HTERT RPE-1 (cell line): ENCODE data around the gene RRP8.

Source experiments
- in situ Hi-C: fragments of 300-500 bp; cut with MboI; formaldehyde crosslinking; loops from 4 replicates; pipeline ENCODE4 v1.14.3; 2020; ENCODE audit warnings: low sequenced_read_pairs

Gene RRP8

DNA sequence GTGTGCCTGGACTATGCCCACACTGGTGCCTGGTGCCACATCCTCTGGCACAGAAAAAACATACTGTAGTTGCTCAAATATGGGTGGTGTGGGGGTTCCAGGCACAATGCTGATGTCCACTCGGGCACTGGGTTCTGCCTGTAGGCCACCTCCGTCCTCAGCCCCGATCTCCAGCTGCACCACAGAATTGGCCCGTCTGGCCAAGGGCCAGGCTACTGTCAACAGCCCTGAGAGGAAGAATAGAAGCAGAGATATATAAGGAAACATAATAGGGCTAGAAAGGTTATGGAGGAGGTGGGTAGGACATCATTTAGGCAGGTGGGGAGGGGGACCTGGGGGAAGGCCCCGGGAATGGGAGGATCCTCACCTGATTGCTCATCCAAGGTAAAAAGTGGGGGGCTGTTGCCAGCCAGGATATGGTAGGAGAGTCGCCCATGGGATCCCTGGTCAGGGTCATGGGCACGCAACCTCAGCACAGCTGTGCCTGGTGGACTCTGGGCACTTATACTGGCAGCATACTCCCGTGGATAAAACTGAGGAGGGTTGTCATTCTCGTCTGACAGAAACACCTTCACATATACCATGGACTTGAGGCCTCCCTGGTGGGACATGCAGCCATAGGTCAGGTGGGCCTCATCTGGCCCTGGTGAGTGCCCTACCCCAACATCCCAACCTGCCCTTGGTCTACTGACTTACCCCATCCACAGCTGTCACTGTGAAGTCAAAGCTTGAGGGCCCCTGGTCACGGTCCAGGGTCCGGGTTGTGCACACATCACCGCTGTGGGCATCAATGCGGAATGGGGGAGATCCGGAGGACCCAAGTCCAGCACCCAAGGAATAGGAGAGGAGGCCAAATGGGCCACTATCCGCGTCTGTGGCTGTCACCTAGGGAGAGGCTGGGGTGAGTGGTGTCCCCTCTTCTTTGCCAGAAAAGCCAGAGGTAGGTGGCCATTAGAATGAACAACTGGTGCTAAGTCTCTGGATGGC lies 30.3 kb upstream of the RRP8 start:
- in situ Hi-C loops = no loop called here

DNA sequence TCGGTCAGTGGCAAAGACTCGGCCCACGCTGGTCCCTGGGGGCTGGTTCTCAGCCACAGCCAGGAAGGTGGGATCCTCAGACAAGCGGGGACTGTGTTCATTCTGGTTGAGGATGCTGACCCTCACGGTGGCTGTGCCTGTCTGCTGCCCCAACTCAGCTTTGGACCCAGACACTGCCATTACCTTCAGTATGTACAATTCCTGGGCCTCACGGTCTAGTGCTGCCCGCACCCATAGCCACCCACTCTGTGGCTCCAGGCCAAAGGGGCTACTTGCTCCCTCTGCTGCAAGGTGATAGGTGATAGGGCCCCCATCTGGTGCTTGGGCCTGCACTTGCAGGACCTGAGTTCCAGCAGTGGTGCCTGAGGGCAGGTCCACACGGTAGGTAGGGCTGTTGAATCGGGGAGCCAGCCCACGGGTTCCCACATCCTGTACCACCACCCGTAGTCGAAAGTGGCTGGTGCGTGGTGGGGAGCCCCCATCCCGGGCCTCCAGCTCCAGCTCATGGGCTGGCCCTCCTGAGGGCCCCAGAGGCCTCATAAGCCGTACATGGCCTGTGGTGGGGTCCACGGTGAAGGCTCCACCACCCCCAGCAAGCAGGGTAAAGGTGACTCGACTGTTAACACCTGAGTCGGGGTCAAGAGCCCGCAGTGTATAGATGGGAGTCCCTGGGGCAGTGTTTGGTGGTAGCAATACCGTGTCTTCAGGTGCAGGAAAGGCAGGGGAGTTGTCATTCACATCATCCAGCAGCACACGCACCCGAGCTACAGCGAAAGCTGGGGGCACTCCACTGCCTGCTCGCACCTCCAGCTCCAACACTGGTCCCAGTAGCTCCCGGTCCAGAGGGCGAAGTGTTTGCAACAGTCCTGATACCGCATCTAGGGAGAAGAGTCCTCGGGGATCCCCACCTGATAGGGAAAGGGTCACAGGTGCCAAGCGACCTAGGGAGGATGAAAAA lies 29.0 kb upstream of the RRP8 start:
- in situ Hi-C loops = no loop called here

DNA sequence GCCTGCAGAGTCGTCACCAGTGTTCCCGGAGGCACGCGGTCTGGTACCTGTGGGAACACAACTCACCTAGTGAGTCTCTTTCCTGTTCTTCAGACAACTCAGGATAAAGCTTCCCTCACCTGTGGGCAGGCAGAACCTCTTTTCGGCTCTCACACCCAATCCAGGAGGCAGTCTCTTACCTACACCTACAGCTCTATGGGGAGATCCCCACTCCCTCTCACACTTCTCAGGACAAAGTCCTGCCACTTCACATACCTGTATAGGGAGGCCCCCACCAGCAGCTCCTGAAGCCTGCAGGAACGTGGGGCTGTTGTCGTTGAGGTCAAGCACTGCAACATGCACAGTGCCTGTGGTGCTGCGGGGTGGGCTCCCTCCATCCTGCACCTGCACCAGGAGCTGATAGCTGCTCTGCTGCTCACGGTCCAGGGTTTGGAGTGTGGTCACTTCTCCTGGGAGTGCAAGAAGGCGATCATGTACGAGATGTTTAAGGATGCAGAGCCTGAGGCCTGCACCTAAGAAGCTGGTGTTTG lies 28.0 kb upstream of the RRP8 start:
- in situ Hi-C loops = no loop called here

DNA sequence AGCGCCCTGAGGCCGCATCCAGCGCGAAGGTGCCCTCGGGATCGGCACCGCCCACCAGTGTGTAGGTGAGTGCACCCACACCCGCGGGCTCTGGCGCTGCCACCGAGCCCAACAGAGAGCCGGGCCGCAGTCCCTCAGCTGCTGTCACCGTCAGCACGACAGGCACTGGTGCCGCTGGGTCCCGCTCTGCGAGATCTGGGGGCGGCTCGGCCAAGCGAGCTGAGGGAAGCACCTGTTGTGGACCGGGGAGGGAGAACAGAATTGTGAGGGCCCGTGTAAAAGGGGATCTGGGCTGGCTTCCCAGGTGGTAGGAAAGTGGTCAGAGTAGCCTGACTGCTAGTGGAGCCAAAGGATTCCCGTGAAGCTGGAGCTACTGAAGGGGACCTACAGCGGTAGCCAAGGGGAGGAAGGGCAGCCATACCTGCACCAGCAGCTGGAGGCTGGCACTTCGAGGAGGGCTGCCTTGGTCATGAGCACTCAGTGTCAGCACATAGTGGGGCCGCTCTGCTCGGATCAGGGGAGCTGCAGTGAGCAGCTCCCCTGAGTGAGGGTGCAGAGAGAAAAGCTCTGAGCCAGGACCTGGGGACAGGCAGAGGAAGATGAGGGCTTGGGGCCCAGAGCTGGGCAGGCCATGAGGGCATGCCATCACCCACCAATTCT lies 27.3 kb upstream of the RRP8 start:
- in situ Hi-C loops = no loop called here

DNA sequence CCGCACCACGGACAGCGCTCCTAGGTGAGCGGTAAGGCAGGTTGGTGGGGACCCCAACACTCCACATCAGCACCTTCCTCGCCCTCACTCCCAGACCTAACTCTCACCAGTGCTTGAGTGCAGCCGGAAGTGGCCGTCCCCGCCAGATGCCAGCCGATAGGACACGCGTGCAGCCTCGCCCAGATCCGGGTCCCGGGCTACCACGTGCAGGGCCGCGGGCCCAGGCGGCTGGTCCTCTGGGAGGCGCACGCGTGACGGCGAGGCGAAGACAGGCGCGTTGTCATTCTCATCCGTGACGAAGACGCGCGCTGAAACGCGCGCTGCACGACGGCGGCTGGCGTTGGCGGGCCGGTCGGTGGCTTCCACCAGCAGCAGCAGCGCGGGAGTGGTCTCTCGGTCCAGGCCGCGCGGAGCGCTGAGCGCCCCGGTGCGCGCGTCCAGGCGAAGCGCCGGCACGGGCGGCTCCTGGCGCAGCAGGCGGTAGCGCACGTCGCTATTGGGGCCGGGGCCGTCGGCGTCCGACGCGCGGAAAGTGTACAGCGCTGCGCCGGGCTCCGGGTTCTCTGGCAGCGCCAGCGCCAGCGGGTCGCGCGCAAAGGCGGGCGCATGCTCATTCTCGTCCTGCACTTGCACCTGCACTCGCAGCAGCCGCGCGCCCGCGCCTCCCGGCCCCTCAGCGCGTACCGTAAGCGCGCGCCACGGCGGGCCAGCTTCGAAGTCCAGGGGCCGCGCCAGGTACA lies 26.6 kb upstream of the RRP8 start:
- in situ Hi-C loops = no loop called here

DNA sequence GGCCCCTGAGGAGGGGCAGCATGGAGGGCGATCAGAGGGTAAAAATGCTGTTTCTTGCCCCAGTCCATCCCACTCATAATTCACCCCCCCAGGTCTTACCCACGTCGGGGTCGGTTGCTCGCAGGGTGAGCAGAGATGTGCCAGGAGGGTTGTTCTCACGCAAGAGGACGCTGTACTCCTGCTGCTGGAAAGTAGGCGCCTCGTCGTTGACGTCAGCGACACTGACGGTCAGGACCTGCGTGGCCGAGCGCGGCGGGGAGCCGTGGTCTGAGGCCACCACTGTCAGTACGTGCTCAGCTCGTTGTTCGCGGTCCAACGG lies 26.1 kb upstream of the RRP8 start:
- in situ Hi-C loops = no loop called here

DNA sequence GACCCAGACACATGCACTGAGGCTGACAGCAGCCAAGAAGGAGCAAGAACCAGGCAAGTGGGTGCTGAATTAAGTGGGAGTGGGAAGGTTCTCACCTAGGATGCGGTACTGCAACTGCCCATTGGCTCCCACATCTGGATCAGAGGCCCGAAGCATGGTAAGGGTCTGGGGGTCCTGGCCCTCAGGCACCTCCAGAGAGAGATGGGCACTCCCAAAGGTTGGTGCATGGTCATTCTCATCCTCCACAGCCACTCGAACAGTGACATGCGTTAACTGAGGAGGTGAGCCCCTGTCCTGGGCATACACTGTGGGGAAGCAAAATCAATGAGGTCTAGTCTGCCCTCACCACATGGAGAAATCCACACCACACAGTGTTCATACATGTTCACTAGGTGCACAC lies 25.1 kb upstream of the RRP8 start:
- in situ Hi-C loops = no loop called here

DNA sequence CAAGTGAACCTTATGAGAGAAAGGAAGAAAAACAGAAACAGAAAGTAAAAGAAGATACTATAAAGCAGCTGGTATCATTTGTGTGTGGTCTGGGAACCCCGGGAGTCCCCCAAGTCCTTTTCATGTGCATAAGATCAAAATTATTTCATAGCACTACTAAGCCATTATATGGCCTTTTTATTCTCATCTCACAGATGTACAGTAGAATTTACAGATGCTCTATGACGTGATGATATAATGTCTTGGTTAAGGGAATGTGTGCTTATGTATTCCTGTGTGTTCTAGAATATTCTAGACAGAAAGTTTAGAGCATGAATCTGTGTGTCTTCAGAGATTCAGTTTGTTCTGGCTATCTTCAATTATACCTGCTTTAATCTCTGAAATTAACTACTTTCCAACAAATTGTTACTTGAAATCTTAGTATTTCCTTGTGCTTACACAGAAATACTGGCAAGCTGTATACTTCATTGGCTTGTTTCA lies 24.4 kb upstream of the RRP8 start:
- in situ Hi-C loops = no loop called here

DNA sequence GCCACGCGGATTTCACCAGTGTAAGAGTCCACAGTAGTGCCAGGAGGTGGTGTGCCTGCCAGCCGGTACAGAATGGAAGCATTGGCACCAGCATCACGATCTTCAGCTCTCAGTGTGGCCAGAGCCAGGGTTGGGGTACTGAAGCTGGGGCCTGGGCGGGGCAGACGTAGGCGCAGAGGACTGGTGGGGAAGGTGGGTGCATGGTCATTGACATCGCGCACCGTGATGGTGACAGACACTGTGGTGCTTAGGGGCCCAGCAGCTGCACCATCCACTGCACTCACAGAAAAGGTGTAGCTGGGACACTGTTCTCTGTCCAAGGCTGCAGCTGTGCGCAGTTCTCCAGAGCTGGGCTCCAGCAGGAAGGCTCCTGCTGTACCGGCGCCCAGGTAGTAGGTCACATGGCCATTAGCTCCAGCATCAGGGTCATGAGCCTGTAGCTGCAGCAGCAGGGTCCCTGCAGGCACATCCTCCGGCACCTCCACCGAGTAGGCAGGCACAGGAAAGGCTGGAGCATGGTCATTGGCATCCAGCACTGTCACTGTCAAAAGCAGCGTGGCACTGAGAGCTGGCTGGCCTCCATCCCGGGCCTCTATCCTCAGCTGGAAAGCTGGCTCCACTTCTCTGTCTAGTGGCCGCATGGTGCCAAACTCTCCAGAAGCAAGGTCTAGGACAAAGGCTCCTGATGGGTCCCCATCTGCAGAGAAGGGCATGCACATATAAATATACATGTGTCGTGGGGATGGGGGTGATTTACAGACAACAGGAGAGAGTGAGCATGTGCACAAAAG lies 23.8 kb upstream of the RRP8 start:
- in situ Hi-C loops = no loop called here

DNA sequence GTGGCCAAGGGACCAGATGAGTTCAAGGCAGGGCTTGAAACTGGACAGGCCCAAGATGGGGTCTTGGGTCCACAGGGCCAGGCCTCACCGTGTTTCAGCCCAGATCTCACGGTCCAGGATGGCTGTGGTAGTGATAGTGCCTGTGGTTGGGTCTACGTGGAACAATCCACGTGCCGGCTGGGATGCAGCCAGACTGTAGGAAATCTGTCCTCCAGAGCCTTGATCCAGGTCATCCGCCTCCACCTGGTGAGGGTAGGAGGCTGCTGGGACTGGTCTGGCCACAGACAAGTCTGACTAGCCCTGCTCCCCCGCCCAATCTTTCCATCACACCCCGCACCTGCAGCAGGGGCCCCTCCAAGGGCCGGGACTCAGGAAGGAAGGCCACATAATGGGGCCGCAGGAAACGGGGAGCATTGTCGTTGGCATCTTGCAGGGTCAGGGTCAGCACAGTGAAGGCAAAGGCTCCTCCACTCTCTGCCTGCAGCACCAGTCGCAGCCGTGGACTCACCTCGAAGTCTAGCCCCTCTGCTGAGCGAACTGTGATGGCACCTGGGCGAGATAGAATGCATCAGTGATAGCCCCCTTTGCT lies 22.5 kb upstream of the RRP8 start:
- in situ Hi-C loops = no loop called here

DNA sequence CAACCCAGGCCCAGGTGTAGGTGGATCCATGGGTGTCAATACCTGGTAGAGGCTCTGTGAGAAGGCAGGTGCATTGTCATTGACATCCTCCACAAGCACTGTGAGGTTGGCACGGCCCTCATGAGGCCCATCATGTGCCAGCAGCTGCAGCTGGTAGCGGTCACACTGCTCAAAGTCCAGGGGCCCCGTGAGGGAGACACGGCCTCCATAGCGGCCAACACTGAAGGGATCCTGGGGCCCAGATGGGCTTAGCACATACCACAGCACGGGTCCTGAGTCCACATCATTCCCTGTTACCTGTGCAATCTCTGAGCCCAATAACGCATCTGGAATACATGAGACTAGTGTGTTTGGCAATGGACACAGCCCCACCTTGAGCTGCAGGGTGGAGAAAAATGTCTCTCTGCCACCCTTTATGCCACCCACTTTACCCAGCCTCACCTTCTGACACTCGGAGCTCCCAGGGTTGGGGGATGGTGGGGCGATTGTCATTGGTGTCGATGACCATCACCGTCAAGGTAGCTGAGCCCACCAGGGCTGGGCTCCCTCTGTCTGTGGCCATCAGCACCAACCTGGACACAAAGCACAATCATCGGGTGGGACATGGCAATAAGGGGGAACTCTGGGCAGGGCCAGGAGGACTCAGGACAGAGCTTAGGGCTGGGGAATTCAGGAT lies 21.9 kb upstream of the RRP8 start:
- in situ Hi-C loops = no loop called here

DNA sequence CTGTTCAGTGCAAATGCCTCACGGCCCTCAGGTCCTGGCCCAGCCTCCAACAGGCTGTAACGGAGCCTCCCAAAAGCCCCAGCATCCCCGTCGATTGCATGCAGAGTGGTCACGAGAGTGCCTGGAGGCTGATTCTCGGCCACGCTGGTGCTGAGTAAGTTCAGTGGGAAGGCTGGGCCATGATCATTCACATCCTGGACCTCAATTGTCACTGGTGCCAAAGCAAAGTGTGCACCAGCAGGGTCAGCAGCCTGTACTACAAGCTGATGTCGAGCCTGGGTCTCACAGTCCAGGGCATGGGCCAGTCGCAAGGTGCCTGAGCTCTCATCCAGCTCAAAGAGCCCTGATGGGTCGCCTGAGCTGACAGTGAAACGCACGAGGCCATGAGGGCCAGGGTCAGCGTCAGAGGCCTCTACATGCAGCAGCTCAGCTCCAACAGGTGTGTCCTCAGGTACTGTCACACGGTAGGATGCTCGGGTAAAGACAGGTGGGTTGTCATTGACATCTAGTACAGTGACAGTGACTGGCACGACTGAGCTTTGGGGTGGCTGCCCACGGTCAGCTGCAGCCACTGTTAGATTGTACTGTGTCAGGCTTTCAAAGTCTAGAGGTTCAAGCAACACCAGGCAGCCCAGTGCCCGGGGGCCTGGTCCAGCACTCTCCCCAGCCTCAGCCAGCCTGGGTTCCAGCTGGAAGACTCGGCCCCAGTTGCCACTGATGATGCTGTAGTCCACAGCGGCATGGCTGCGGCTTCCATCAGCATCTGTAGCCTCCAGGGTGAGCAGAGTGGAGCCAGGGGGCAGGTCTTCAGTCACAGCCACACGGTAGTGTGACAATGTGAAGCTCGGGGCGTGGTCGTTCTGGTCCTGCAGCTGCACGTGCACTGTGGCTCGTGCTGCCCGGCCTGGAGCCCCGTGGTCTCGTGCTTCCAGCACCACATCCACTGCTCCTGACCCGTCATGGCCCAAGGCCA lies 20.3 kb upstream of the RRP8 start:
- in situ Hi-C loops = no loop called here

DNA sequence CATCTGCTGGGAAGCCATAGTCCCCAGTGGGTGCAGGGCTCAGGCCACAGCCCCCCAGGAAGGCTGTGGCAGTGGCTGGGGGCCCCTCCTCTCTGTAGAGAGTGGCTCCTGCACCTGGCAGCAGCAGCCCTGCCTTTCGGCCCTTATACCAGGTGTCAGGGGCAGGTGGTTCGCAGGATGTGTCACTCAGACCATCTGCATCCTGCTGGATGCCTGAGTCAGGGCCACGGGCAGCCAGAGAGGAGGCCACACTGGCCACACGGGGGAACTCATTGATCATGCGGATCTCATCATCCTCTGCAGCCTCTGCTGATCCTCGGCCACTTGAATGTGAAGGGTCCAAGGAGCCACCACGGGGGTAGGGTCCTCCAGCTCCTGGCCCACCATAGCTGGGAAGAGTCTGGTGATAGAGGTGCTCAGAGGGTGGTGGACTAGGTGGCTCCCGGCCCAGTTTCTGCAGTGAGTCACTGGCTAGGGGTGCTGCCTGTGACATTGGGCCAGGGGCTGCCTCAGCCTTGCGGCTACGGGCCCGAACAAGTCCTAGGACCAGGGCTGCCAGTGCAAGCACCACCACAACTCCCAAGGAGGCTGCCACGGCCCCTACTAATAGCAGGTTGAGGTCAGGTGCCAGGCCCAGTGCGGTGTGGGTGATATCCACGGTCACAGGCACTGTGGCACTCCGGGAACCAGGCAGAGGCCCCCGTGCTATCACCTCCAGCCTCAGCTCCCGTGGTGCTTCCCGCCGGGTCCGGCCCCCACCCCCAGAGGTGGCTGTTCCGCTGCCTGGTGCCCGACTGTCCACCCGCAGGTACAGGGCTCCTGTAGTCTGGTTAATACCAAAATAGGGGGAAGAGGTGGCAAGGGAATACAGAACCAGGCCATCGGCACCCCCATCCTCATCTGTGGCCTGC lies 19.1 kb upstream of the RRP8 start:
- in situ Hi-C loops = no loop called here

DNA sequence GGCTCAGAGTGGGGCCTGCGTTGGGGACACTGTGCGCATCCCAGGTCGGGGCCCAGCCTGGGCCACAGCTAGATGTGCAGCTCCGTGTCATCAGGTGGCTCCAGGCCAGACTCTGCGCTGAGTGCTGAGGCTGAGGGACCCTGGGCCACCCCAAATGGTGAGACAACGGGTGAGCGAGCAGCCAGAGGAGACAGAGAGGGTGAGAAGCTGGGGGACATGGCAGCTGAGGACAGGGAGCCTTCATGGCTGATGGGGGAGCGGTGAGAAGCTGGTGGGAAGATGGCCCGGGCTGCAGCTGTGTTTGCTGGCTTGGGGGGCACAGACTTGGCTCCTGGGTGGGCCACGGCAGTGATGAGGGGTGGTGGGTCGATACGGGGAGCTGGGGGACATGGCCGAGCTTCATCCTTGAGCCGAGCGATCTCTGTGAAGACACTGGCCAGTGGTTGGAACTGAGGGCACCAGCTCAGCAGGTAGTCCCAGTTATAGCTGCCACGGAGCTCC lies 18.3 kb upstream of the RRP8 start:
- in situ Hi-C loops = no loop called here

DNA sequence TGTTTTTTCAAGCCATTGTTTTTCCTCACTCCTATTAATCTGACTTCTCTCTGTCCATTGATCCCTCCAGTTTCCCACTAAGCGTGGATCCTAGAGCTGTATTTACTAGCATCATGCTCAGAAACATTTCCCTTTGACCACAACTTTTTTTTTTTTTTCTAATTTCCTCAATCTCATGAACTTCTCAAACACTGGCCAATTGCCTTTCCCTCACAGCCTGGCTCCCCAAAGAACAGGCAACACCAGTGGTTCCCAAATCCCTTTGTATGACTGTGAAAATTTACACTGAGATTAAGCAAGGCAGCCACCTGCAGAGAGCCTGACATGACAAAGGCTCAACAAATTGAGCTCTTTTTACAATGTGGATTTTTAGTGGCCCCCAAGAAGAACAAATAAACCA lies 17.2 kb upstream of the RRP8 start:
- in situ Hi-C loops = no loop called here
